CD1c-positive myeloid dendritic cell (primary cell): ENCODE measurements around the gene LAMA5.
A peak's percentile ranks its signal among the peaks of the same experiment; 100 is the strongest.

Experiments used
- DNase-seq: peaks from one replicate; pipeline ENCODE4 v3.0.0-alpha.2; 2016; ENCODE audit errors: extremely low spot score

The LAMA5 gene

DNA sequence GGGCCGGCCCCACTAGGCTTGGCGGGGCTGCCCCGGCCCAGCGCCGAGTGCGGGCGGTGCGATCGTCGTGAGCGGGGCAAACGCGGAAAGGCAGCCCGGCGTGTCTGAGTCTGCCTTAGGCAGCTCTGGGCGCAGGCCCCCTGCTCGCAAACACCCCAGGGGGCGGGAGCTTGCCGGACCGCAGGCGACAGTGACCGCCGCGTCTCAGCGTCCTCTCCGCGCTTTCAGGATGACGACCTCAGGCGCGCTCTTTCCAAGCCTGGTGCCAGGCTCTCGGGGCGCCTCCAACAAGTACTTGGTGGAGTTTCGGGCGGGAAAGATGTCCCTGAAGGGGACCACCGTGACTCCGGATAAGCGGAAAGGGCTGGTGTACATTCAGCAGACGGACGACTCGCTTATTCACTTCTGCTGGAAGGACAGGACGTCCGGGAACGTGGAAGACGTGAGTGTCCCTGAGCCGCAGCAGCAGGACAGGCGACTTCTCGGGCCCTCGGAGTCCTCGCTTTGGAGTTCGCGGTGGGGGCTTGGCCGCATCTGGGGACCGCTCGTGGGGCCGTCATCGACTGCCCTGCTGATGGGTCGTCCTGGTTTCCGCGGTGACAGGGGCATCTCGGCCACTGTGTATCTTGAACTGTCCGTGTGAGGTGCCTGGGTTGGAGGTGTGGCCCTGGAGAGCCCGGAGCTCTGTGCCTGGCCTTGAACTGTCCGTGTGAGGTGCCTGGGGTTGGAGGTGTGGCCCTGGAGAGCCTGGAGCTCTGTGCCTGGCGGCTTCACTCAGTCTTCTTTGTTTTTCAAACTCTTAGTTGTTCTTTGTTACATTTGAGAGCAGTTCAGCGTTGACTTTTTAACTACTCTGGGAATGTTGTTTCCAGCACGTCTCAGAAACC is 63.5 kb downstream of the LAMA5 start:
- peak; percentile 31 for DNase-seq

DNA sequence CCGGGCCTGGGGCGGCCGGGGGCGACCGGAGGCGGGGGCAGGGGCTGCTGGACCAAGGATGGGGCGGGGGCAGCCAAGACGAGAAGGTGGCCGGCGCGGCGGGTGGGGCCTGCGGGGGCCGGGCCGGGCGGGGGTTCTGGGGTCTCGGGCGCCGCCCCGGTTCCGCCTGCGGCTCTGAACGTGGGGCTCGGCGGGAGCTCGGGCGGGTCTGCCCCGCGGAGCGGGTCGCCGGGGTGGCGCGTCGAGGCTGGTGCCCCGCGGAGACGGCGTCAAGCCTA is 64.1 kb downstream of the LAMA5 start:
- no peak for DNase-seq

DNA sequence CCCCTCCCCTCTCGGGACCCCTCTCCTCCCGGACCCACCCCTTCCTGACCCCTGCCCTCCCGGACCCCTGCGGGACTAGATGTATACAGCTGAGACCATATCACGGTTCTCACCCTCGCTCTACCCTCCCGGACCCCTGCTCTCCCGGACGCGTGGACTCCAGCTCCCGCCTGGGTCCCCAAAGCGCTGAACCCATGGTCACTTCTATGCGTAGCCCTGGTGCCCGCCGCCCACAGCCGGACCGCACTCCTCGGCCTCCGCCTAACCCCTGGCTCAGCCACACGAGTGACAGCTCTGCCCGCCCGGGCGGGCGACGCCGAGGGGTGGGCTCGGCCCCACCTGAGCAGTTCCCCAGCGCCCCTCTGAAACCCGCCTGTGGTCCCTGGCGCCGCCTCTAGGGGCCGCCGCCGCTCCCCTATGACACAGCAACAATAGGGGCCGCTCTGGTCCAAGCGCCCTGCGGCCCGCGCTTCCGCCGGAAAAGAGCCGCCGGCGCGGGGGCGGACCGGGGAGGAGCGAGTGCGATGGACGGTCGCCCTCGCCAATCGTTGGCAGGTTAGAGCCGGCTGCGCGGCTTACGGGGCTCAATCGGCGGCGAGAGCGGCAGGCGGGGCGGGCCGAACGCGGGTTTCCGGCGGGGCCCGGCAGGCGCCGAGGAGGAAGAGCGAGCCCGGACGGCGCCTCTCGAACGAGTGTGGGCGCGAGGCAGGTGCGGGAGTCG is 64.6 kb downstream of the LAMA5 start, which contains the start of gene ADRM1:
TSS of gene ADRM1 (plus strand) at position 657 of the 721 bp plus-strand sequence. CDS start 572 bp downstream, outside the sequence.
- peak; percentile 100 for DNase-seq

DNA sequence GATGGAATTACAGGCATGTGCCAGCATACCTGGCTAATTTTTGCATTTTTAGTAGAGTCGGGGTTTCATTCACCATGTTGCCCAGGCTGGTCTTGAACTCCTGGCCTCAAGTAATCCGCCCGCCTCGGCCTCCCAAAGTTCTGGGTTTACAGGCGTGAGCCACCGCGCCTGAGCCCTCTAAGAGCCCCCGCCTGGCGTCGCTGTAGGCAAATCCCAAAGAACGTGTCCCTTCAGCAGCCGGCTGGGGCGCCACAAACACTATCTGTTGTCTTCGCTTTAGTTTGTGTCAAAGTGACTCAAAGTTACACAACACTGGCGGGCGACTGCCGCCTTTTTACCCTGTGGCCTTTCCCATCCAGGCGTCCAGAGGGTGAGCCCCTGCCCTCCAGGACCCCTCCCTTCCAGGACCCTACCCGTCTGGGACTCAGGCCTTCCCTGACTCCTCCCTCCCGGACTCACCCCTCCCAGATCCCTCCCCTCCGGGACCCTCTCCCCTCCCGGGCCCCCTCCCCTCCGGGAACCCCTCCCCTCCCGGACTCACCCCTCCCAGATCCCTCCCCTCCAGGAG is 65.3 kb downstream of the LAMA5 start:
- peak; percentile 96 for DNase-seq

DNA sequence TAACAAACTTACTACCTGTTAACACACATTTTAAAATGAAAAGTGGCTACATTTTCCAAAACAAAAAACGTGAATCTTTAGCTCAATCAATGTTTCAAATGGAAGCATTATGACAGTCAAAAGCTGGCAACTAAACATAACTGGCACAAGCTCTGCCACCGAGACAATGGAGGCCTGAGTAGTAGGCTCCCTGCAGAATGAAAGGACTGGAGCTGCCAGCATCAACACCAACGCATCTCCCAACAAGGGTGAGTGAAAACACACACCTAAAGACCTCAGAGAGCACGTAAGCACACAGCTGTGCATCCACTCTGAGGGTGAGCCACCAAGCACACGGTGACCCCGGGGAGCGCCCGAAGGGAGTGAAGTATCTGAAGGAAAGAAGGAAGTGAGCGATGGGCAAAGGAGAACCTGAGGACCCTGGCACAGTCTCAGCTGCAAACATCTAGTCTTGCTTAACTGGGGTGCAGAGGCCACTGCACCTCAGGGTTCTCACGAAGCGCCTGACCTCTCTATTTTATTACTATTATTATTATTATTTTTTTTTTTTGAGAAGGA is 65.9 kb downstream of the LAMA5 start:
- DNase-seq, result no peak

DNA sequence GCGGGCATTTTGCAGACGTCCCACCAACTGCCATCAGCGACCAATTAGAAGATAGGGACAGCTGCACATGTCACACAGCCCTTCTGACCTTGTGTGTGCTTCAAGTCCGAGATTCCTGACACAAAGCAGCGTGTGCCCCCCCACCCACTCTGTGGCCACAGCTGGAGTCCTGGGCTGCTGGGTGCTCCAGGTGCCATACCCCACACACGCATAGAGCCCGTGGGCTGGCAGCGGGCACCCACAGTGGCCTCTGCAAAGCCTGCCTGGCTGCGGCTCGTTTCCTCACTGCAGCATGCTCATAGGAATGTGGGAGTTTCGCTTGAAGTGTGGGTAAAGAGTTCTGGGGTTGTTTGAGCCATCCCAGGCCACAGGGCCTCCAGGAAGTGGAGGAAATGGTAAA is 66.8 kb downstream of the LAMA5 start:
- no peak for DNase-seq

DNA sequence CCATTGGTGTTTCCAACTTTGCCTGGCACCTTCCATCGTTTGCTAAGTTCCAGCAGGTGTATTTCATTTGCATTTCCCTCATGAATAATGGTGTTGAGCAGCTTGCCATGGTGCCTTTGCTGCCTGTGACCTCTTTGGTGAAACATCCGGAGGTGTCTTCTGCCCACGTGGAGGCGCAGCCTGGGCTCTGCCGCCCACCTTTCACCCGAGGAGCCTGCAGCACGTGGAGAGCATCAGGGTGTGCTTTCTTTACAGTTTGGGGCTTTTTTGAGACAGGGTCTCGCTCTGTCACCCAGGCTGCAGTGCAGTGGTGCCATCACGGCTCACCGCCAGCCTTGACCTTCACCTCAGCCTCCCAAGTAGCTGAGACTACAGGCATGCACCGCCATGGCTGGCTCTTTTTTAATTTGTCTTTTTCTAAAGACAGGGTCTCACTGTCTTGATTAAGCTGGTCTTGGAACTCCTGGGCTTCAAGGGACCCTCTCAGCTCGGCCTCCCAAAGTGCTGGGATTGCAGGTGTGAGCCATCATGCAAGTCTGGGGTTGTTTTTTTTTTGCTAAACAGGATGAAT is 67.4 kb downstream of the LAMA5 start:
- no peak for DNase-seq

DNA sequence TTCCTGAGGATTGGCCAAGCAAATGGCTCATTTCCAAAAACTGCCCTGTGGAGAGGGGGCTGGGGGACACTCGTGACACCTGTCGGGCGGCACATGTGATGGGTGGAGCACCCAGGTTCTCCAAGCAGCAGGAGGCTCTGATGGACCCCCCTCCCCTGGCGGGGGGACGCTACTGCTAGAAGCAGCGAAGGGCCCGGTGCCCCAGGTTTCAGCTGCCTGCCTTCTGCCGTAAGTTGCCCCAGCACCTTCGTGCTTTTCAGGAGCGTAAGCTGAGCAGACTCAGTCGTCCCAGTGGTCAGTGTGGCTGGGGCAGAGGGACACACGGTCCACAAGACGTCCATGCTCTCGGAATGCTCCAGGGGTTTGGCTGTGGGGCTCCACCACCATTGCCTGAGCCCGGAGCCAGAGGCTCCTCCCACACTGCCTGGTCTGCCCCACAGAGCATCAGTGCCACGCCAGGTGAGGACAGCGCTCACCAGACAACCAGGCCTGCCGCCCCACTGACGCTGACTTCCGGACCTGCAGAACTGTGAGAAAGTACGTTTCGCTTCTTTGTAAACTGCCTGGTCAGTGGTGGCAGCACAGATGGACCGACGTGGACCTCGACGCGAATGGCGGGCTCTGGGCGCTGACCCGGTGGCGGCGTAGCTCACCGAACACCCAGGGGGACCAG is 68.4 kb downstream of the LAMA5 start:
- DNase-seq, result no peak

DNA sequence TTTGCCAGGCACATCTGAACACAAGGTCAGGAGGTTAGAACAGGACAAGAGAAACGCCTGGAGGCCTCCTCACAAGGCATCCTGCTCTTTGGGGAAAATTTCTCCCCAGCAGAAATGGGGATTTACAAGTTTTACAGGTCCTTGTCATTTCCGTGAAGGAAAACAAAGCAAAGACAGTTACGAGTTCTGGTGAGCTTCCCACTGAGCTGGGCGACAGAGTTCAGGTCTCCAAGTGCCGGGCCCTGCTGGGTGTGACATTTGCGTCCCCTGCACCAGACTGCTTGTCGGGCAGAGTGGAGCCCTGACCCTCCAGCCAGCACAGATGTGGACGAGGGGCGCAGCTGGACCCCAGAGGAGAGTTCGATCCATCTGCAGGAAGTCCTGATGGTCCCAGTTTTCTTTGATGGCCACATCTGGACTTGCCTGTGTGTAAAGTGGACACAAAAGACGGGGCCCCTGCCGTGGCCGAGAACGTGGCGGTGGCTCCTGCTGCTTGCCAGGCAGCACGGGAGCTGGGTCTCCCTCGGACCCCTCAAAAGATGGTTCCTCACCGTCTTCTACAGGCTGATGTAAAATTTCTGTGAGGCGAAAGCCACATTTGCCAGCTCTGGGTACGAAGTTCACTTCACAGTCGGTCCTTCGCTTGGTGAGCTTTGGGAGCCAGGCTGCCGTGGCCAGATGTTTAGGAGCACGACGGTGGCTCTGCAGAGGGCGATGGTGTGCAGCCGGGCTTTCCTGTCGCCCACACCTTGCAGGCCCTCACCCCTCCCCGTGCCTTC is 69.5 kb downstream of the LAMA5 start:
- DNase-seq, result no peak

DNA sequence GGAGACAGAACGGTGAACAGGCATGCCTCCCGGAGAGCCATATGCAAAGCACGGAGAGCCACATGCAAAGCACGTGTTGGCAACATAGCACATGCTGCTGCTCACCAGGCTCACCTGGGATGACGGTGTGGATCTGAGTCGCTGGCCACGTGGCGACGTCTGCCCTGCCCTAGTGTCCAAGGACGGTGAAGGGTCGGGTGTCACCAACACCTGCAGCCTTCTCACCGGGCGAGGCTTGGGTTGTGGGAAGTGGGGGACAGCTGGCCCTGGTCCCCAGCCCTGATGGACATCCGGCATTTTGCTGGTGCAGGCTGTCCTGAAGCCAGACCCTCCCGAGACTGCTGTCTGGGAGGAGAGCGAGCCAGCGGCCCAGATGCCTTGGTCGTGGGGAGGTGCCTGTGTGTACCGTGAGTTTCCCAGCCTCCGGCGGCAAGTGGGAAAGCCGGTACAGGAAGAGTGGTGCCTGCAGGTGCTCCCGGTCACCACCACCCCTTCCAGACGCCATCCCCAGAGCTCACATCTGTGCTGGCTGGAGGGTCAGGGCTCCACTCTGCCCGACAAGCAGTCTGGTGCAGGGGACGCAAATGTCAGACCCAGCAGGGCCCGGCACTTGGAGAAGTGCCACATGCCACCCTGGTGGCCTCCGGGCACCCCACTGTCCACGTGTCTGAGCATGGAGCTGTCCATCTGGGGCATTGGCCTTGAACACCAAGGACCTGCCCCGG is 70.2 kb downstream of the LAMA5 start:
- DNase-seq, result no peak

DNA sequence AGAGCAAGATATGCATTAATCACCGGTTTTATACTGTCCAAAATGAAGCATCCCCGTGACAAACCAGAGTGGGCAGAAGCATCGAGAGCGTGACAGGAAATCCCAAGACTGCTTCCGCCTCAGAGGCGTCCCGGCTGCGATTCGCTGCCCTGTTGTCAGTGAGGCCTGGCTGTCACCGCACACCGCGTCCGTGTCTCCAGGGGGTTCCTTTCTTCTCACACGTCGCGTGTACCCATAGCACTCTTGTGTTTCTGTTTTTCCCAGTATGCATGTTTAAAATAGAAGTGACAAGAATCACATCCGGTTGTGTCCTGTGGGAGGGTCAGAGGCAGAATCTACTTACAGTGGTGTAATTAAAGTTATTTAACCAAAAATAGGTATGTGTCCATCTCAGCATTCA is 72.6 kb downstream of the LAMA5 start:
- no peak for DNase-seq

DNA sequence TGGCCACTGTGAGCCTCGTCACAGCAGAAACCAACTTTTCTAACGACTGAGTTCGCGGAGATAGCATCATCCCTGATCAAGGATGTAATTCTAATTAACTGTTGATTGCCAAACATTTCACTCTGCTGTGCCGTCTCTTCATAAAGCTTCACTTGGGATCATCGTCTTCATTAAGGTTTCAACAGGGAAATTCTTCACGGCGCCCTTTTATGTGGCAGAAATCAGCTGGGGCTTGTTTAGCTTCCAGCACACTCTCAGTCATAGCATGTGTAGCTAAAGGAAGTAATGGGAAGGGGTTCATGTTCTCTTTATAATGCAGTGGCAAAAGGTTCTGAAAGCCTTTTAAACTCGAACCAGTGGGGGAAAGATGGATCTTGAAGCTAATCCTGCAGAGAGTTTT is 73.2 kb downstream of the LAMA5 start:
- DNase-seq, result no peak

DNA sequence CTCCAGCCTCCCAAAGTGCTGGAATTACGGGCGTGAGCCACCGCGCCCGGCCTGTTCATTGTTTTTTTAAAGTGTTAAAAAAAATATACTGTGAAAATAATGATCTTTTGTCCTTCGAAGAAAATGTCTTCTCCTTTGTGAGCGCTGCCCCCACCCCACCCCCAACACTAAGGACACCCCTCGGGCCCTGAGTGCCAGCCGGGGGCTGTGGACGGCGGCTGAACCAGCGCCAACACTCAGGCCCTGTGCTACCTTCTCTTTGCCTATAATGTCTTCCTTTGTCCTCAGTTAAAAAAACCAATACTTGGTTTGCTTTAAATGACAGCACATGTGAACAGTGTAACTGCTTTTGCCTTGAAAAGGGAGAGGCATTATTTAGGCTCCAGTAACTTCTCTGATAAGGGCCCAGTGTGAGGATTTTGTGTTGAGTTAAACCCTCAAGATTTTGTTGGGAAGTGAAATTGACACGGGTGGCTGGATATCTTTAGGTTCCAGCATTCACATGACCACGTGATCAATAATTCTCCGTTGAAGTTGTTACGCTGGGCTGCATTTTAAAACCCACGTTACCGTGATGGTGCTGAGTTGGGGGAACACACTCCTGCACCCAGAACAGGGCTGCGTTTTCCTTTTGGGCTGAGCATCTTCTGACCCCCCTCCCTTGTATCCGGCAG is 73.9 kb downstream of the LAMA5 start:
- DNase-seq, result no peak

DNA sequence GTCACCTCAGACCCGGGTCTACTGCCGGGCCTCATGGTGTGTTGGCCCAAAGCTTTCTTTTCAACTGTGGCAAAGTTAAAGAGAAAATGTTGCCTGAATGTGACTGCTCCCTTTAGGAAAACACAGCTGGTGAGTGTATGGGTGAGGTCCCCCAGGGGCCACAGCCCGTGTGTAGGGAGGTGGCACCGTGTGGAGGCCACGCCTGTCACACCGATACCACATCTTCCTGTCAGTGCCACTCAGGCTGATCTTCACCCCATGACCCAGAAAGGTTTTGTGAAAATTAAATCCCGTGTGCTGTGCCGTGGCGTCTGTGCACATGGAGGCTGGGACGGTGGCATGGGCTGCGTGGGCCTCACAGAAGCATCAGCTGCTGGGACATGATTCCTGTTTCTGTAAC is 75.0 kb downstream of the LAMA5 start:
- DNase-seq, result no peak

DNA sequence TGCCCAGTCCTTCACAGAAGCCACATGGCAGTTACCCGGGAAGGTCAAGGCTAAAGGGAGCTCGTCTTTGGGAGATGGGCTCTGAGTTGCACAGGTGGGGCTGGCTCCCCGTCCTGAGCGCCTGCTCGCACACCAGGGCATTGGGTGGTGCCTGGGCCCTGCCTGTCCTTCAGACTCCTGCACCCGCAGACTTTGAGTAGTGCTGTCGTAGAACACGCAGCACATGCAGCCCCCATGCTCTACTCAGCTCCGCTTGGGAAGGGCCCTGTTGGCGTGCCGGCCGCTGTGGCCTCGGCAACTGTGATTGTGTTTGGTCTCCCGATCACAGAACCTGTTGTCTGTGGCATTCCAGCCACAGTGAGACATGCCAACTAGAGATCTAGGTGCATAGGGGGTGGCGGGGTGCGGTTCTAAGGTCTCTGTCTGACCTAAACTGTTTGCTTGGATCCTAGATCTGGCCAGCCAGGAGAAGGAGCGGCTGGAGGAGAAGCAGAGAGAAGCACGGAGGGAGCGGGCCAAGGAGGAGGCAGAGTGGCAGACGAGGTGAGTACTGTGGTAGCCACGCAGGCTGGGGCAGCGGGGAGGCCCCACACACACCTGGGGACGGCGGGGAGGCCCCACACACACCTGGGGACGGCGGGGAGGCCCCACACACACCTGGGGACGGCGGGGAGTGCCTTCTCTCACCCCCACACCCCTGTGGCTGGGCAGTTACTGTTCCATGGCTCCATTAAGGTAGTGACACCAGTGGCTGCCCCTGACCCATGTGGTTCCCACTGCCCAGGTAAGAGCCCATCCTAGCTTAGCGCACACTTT is 75.7 kb downstream of the LAMA5 start:
- DNase-seq, result no peak

DNA sequence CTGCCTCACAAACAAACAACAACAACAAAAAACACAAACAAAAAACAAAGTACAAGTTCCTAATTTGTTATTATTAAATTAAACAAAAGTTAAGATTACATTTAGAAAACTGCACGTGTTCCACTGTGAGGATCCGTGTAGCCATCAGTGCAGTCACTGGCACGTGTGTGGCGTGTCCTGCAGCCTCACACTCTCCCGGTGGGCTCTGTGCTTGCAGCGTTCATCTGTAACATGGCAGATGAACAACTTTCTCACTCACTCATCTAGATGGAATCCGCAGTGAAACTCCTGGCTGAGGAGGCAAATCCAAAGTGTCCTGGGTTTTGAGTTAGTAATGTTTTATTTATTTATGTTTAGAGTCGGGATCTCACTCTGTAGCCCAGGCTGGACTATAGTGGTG is 77.2 kb downstream of the LAMA5 start:
- DNase-seq, result no peak

DNA sequence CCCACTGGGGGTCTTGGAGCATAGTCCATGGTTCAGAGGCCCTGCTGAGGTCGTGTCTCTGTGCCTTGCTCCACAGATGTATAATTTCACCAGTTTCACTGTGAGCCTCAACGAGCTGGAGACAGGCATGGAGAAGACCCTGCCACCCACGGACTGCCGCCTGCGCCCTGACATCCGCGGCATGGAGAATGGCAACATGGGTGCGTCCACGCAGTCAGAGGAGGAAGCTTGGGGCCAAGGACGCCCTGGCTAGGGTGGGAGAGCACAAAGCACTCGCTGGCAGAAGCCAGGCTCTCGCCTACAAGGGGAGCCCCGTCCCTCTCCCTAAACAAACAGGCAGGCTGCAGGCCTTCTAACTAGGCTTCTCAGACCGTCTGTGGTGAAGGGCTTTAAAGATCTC is 78.0 kb downstream of the LAMA5 start:
- no peak for DNase-seq

DNA sequence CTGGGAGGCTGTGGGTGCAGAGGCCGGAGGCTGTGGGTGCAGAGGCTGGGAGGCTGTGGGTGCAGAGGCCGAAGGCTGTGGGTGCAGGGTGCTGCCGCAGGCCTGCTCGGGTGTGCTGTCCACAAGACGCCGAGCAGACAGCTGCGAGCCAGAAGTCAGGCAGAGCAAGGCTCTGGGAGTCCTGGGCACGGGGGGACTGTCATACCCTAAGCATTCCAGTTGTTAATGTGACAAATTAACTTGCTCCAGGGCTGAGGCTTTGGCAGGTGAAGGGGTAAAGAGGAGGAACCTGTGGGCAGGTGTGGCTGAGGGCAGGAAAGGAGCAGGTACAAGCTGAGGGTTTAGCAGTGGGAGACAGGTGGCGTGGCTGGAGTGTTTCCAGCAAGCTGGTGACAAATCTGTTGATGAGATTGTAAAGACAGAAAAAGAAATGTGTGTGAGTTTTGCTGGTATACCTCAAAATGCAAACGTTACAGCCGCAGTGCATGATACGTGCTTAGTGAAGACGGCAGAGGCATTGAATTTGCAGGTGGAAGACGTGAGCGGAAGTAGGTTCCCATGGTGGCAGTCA is 78.5 kb downstream of the LAMA5 start:
- DNase-seq, result no peak
